NOMO-1 treated with DMSO at 0.1 percent for 48 hours (cell line): ENCODE measurements around the gene CBY2.

Source experiments
- DNase-seq: peaks from one replicate; lab custom pipeline; 2025; ENCODE audit not compliant: unreplicated experiment; lab: John Stamatoyannopoulos, UW

The CBY2 gene

GRCh38 chr13:45700971-45701900 is 884 bp upstream of the CBY2 start:
- no peak for DNase-seq

DNA sequence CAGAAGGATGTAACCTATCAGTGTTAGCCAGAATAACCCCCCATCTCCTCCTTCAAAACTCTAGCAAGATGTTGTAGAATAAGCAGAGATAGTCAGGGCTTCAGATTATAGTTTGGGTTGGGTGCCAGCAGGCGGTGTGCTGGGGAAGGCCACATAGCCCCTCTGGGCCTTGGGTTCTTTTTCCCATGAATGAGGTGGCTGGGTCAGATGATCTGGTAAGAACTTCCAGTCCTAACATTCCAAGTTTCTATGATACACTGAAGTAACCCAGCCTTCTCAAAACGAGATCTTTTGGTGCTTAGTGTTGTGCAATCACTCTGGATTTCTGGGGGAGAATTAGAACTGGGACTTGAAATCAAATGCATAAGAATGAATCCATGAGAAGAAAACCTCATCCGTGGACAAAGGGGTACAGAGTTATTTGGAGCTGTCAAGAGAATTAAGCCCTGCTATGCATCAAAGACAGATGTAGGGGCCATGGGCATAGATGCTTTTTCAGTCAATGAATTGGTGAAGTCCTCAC is 810 bp downstream of the CBY2 start:
- DNase-seq = no peak

- no peak for DNase-seq
Measured at GRCh38 chr13:45704211-45704739, 2.2 kb downstream of the CBY2 start.

DNA sequence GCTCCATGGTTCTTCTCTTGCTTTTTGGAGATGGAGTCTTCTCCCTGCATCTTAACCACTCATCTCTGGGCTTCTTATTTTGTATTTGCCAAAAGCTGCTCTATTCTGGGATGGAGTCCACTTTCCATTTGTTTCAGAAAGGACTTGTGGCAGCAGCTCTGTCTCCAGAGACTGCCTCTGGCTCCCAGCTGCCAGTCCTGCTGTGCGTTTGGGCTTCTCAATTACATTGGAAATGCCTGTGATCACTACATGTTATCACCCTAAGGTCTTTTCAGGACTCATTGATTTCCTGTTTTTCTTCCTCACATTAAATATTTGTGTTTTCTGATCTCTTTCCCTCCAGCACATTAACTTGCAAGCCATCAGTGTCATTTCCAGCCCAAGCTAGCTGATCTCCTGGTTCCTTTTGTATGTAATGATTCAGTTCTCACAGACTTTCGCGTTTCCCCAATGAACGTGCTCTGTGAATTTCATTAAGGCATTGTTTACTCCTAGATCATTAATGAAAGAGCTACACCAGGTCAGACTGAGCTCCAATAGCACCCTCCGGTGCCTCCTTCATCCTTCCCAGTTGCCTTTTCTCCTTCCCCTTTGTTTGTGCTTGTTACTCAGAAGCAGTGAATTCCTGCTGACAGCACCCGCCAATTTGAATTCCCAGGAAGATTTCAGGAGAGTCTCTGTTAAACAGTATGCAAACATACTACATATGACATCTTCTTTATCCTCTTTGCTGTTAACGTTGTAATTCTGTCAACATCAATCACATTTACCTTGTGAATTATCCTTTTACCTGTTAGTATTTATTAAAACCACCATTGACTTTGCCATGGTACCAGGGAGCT is 3.0 kb downstream of the CBY2 start:
- no peak for DNase-seq

DNA sequence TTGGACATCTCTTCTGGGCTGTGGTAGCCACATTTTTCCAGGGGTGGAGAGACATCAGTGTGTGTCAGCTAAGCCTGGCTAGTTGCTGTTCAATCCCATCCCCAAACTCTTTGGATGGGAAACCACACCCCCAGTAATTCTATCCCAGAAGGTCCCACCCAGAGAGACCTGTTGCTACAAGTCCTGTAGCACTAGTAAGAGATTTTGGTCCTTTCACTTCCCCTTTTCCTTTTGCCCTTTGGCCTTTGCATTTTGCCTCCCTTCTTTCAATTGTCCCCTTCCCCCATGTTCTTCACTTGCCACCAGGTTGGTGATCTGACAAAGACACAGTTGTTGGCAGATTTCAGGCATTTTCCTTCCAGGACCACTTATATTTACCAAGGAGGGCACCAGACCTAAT is 3.8 kb downstream of the CBY2 start:
- peak; percentile 84 for DNase-seq

DNA sequence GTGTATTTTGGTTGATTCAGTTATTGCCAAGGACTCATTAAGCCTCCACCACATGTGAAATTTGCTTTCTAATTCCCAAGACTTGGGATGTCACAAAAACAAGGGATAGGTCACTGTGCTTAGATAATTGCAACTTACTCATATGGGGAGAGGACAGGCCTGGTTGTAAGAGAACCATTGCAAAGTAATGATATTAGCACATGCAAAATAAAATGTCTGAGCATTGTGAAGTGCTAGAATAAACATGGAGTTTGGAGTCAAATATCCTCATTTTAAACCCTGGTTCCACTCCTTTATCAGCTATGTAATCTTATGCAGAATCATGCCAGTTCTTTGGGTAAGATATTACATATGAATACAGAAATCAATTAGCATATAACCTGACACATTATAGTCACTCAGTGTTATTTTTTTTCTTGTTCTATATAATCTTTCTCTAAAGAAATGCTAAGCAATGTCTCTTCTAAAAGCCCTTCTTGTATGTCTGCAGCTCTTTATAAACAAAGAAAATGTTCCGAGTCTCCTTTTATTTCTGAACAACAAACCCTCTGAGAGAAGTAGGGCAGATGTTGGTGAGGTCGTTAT is 5.5 kb downstream of the CBY2 start:
- DNase-seq = no peak

DNA sequence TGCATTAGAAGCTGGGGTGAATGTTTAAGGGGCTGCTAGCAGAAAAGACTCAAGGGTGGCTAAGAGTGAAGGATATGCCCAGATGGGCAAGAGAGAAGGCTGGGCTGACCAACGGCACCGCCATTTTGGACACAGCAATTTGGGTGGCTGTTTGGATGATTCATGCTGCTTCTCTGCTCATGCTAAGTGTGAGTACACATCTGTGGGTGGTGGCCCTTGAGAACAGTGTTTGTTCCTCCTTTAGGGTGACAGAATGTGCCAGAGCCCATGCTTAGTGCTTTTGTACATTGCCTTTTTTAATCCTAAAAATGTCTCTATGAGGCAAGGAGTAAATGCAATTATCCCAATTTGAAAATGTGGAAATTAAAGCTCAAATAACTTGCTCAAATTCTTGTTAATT is 9.8 kb downstream of the CBY2 start:
- DNase-seq = no peak

DNA sequence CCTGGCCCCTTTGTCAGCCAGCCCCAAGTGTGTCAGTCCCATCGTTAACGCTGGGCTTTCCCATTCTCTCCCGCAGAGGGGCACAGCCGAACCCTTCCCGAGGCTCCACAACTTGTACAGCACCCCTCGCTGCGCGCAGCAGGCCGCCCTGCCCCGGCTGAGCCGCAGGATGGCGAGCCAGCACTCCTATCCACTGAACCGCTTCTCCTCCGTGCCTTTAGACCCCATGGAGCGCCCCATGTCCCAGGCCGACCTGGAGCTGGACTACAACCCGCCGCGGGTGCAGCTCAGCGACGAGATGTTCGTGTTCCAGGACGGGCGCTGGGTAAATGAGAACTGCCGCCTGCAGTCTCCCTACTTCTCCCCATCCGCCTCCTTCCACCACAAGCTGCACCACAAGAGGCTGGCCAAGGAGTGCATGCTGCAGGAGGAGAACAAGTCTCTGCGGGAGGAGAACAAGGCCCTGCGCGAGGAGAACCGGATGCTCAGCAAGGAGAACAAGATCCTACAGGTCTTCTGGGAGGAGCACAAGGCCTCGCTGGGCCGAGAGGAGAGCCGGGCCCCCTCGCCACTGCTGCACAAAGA is 11.1 kb downstream of the CBY2 start:
- no peak for DNase-seq

DNA sequence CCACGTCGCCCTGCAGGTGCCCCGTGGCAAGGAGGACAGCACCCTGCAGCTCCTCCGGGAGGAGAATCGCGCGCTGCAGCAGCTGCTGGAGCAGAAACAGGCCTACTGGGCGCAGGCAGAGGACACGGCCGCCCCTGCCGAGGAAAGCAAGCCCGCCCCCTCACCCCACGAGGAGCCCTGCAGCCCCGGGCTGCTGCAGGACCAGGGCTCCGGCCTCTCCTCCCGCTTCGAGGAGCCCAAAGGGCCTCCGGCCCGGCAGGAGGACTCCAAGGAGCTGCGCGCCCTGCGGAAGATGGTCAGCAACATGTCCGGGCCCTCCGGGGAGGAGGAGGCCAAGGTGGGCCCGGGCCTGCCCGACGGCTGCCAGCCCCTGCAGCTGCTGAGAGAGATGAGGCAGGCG is 11.6 kb downstream of the CBY2 start:
- no peak for DNase-seq

DNA sequence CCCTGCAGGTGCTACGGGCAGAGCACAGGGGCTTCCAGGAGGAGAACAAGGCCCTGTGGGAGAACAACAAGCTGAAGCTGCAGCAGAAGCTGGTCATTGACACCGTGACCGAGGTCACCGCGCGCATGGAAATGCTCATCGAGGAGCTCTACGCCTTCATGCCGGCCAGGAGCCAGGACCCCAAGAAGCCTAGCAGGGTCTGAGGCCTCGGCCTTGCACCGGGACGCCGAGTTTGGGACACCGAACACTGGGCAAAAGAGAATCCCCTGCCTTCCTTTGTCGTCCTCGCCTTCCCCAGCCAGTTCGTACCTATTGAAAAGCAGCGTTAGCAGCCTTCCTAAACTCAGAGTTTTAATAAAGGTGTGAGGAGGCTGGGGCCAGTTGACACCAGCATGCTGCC is 12.1 kb downstream of the CBY2 start:
- DNase-seq = no peak

DNA sequence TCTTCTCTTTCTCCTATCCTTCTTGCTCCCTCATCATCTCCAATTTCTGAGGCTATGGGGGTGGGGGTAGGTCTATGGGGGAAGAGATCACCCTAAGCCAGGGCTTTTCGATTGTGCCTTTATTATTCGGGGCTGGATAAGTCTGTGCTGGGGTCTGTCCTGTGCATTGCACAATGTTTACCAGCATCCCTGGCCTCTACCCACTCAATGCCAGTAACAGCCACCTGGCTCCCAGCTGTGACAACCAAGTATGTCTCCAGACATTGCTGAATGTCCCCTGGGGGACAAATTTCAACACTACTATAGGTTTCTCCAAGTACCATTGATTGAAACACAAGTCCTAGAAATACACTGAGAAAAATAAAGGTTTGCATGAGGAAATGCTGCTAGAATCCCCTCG is 13.2 kb downstream of the CBY2 start:
- DNase-seq = no peak

DNA sequence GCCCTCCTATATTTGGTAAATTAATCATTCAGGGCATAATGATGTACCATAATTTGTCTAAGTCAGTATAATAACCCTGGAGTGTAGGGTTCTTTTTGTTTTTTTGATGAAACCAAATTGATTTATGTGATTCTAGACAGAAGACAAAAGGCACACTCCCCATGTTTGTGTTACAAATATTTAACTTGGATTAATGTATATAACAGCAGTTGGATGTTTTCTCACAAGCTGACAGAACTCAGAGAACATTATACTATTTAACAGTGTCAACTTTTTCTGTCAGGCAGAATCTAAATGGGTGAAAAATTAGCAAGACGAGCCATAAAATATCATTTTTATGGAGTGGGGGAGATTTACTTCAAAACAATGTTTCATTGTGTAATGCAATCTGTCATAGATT is 15.2 kb downstream of the CBY2 start:
- no peak for DNase-seq

DNA sequence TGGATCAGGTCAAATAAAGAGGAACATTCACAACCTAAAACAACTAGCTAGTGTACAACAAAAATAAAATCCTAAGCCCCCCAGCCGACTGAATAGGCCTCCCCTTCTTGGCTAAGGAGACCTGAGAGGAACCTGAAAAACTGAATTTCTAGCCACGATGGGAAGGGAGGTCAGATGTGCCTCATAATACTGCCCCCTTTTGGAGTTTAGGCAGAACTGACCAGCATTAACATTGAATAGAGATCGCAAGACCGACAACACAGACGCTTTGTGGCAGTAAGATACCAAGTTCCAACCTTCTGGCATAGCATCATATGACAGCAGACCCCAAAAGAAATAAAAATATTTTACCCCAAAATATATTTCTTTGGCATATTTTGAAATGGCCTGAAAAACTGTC is 15.9 kb downstream of the CBY2 start:
- peak; percentile 71 for DNase-seq

- no peak for DNase-seq
Measured at GRCh38 chr13:45718992-45719391, 16.9 kb downstream of the CBY2 start.

DNA sequence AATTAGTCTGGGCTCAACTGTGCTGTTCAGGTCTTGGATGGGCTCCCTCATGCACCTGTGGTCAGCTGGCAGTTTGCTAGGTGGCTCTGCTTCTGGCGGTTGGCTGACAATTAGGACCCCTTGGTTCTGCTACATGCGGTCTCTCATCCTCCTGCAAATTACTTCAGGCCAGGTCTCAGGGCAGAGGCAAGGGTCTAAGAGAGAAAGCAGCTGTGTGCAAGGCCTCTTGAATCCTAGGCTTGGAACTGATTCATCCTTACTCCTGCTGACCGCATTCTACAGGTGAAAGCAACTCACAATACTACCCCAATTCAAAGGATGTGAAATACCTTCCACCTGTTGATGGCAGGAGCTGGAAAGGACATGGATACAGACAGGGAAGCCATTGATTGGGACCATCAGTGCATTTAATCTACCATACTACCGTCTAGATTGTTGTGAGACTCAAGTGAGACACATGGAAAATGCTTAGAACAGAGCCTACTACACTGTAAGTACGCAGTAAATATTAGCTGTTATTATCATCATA is 19.1 kb downstream of the CBY2 start:
- DNase-seq = no peak

- no peak for DNase-seq
Measured at GRCh38 chr13:45723798-45724197, 21.7 kb downstream of the CBY2 start.

GRCh38 chr13:45728759-45729158 is 26.6 kb downstream of the CBY2 start:
- peak; percentile 18 for DNase-seq

DNA sequence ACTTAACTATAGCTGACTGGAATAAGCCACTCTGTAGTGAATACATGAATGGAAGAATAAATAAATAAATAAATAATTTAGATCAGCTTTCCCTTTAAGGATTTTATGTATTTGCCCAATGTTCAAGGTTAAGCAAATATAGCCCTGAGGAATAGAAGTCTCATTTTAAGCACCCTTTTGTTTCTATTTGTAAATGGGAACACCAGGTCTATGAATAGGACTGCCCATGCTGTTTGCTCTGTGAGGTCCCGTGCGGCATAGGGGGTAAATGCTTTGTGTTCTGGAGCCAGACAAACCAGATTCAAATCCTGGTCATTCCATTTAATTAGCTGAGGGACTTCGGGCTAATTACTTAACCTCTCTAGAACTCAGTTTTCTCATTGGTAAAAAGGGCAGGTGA is 29.3 kb downstream of the CBY2 start:
- DNase-seq = no peak

DNA sequence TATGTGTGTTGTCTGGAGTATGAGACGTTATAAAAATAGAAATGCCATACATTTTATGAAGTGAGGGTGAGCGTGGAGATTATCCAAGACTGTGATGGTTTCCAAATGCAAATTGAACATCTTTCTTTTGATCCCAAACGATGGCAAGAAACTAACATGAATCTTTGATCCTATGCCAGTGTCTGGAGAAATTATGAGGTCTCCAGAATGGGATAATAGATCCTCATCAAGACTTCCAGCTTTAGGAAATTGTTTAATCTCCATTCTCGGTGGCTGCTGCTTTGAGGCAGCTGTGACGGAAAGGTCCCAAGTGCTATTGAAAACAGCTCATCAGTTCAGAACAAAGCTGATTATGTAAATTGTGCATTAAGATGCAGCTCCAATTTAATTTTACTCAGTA is 30.8 kb downstream of the CBY2 start:
- no peak for DNase-seq

GRCh38 chr13:45733361-45733760 is 31.2 kb downstream of the CBY2 start:
- DNase-seq = no peak

- DNase-seq = no peak
Measured at GRCh38 chr13:45737571-45738017, 35.5 kb downstream of the CBY2 start.
